Activated T-cell treated with anti-CD3 and anti-CD28 coated beads for 4 hours (primary cell): ENCODE measurements around the gene APRT.

Experiments
- DNase-seq: peaks from one replicate; pipeline ENCODE4 v3.0.0-alpha.2; 2020

The APRT gene

GRCh38 chr16:88811769-88812512 is at the start of gene APRT:
TSS of gene APRT (minus strand) at chr16:88811928. CDS start at chr16:88811899, 29 bp downstream.
- peak; percentile 97 for DNase-seq

DNA sequence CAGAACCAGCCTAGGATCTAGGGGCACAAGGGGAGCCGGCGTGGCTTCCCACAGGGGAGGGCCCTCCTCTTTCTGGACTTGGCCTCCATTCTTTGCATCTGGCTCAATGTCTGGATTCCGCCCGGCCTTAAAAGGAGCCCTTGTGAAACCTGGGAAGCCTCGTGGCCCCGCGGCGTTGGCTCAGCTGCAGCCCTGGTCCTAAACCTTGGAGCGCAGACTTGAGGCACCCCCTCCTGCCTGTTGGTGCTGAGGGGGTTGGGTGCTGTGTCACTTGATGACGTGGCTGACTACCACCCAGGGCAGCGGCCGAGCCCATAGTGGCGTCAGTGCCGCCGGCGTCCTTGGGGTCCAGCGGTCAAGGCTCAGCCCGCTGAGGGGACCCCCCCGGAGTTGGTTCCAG is 49.6 kb upstream of the APRT start:
- DNase-seq: no peak

DNA sequence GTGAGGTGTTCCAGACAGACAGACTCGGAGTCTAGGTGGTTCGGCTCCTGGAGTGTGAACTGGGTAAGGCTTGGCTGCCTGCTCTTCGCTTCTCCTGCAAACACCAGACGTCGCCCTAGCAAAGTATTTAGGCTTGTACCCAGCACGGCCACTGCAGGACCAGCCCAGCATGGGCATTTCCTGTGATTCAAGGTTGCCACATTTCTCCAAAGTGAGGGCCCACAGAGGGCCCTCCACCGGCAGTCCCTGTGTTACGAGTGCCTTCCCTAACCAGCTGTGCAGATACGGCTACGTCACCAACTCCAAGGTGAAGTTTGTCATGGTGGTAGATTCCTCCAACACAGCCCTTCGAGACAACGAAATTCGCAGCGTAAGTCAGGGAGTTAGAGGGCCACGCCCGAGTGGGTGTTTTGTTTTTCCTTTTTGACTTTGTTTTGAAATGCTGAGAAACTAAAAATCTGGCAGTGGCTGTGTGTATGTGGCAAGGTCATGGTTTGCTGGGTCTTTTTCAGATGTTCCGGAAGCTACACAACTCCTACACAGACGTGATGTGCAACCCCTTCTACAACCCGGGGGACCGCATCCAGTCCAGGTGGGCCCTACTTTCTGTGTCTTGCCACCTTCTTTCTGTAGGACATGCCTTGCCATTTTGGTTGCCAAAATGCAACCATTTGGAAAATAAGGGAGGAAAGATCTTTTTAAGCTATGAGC is 47.8 kb upstream of the APRT start:
- DNase-seq: no peak

GRCh38 chr16:88857728-88858339 is 46.1 kb upstream of the APRT start:
- peak; percentile 70 for DNase-seq

DNA sequence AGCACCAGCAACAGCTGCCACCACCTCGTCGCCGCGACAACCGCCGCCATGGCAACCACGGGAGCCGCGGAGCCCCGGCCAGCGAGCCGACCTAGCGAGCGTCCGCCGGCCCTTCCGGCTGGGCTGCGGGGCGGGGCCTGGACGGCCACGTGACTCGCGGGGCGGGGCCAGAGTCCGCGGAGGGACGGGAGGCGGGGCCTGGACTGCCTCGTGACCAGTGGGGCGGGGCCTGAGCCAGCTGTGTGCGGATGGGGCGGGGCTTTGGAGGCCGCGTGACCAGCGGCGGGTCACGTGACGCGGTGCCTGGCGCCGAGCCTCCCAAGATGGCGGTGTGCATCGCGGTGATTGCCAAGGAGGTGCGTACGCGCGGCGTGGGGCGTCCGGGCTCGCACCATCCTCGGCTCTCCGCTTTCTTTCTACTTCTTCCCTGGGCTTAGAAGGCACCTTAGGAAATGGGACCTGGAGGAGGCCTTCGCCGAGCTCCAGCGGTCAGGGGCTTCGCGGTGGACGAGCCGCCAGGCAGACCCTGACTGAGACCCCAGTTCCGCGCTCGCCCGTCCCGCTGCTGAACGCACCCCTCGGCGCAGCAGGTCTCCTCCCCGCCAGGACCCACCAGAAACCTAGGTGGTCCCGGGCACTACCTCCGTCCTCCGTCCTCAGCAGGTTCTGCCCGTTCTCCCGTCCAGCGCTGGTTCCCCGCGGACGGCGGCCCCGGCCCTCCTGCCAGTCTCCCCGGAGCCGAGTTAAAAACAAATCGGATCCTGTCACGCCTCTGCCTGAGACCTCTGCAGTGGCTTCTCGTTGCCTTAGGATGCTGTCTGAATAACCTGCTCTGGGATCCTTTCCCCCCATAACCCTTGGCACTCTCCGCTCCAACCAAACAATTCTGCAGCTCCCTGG is 45.4 kb upstream of the APRT start, which contains the start of the genes GALNS and TRAPPC2L:
Gene GALNS, minus strand, starts transcription at position 120 of the 900 bp plus-strand sequence. Its CDS starts 70 bp downstream, at position 50.
Gene TRAPPC2L, plus strand, starts transcription at position 300 of the 900 bp plus-strand sequence. Its CDS starts 24 bp downstream, at position 324.
- DNase-seq: peak; percentile 99

DNA sequence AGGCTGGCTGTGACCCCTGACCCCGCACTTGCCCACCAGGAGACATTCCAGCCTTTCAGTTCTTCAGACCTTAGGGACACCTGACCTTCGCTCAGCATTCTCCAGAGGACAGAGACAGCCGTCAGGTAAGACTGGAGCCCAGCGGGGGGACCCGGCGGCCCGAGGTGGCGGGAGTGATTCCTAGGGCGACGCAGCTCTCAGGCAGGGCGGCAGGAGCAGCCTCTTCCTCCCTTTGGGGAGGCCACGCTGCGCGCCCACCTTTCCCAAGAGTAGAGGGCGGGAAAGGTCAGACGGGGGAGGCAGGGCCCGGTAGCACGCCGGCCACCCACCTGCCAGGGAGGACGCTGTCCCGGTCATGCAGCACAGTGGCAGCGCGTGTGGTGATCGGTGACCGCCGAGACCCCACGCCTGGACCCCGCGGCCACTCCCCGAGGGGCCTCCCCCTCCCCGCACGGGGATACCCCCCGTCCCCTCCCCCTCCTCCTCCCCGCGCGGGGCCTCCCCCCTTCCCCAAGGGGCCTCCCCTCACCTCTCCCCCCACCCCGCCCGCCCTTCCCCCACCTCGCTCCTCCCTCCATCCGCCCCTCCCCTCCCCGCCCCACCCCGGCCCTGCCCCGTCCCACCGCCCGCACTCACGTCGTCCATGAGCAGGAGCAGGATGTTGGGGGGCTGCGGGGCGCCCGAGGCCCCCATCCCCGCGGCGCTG is 44.5 kb upstream of the APRT start:
- no peak for DNase-seq

GRCh38 chr16:88855736-88856121 is 44.0 kb upstream of the APRT start:
- DNase-seq: no peak

GRCh38 chr16:88855176-88855575 is 43.4 kb upstream of the APRT start:
- no peak for DNase-seq

DNA sequence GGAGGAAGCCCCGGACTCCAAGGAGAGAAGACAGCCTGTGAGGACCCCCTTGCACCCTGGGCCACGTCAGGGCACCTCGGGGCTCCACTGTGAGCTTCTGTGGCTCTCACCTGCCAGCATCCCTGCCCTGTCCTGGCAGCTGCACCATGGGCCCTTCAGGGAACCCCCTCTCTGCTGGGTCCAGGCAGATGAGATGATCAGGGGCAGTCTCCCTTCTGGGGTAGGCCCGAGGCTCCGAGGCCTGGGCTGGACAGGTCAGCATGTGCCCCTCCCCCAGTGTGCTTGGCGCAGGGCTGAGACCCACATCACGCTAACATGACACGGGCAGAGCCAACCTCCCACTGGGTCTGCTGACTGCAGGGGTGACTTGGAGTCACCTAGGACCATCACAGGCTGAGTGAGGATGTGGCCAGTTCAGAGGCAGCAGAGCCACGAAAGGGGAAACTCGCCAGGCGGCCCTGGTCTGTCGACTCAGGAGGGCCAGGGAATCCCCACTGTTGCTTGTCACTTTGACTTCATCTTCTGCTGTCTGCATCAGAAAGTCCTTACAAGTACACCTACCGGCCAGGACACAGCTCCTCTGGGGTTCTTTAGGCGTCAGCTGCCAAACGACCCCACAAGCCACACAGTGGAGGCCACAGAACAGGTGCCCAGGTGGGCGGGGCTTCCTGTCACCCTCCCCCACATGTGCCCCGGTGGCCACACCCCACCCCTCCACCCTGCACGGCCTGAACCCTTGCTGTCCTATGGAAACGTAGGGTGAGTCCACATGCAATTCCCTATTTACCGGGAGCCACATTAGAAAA is 42.8 kb upstream of the APRT start:
- DNase-seq: no peak

GRCh38 chr16:88853325-88853941 is 41.7 kb upstream of the APRT start:
- DNase-seq: no peak

- no peak for DNase-seq
Measured at GRCh38 chr16:88851616-88852015, 39.9 kb upstream of the APRT start.

DNA sequence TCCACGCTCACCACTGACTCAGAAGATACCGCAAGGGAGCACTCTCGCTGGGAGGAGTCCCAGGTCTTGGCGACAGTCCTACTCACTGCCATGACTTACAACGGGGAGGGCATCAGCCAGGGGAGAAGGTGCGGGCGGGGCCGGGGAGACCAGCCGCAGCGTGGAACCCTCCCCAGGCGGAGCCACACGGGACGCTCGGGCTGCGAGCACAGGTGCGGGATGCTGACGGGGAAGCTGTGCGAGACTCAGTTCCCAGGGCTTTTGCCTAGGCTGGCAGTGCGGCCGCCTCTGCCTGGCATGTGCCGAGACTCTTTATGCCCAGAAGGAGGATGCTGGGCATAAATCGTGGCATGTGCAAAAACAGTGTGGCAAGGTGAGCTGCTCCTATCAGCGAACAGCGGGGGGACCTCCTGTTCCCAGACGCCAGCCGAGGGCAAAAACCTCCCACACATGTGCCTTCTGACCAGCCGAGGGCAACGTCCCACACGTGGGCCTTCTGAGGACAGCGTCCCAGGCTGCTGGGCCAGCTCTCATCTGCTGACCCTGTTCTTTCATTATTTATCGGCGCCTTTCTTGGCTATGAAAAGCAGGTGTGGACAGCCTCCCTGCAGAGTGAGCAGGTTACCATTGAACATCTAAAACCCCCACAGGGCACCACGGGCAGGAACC is 38.9 kb upstream of the APRT start:
- DNase-seq: no peak

DNA sequence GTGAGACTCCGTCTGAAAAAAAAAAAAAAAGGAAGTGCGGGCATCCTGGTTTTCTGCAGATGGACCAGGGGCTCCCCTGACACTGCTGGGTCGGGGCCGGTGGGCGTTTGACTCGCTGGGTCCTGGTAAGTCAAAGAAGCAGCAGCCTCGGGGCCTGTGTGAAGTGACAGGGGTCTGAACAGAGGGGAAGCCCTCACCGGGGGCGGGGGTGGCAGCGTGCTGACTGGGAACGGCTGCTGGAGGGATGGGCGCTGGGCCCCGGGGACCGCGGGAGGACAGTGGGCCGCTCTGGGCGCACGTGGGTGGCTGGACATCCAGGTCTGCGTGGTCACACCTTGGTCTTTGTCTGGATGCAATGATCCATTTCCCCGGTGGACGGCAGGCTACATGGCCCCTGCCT is 36.8 kb upstream of the APRT start:
- no peak for DNase-seq

DNA sequence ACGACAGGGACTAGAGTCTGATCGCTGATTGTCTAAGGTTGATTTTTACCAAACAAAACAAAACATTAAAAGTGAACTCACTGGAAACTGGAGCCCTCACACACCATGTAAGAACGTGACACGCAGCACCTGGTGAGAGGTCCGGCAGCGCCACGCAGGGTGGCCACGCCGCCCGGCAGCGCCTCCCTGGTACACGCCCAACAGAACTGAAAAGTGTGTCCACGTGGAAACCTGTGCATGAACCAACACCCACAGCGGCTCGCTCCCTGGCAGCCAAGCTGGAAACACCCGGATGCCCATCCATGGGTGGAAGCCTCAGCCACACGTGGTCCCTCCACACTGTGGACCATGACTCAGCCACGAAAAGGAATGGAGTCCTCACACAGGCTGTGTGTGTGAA is 35.9 kb upstream of the APRT start:
- no peak for DNase-seq

DNA sequence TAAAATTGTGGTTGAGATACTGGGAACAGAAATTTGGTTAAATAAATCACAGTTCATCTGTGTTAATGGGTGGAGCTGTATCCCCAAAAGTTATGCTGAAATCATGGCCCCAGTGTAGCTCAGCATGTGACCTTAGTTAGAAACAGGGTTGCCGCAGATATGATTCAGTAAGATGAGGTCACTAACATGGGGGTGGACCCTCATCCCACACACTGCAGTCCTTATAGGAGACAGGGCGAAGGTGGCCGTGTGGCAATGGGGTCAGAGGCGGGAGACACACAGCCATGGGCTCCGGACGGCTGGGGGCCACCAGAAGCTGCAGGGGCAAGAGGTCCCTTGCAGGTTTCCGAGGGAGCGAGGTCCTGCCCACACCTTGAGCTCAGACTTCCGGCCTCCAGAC is 34.4 kb upstream of the APRT start:
- no peak for DNase-seq

DNA sequence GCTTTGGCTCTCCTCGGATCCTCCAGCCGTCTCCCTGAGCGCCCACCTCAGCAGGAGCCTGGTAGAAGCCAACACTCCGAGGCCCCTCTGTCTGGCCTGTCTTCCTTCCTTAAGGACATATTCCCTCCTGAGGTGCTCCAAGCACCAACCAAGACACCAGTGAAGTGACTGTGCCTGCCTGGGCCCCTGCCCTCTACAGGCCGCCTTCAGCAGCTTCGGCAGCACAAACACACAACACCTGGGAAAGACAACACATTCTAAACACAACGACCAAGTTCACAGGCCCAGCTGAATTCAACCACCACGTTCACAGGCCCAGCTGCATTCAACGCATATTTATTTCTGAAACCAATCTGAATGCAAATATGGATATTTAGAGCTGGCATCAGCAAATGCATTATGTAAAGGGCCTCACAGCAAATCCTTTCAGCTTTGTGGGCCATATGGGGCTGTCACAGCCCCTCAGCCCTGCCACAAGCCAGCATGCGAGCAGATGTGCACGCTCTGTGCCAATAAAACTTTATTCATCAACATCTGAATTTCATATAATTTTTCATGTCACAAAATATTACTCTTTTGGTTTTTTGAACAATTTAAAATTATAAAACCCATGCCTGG is 32.8 kb upstream of the APRT start:
- DNase-seq: no peak

- DNase-seq: no peak
Measured at GRCh38 chr16:88843256-88843655, 31.5 kb upstream of the APRT start.

GRCh38 chr16:88842806-88843205 is 31.1 kb upstream of the APRT start:
- no peak for DNase-seq

- no peak for DNase-seq
Measured at GRCh38 chr16:88842308-88842756, 30.6 kb upstream of the APRT start.
